Keratinocyte (primary cell): ENCODE measurements around the gene INTS3. TPM values are rescaled to one million over a fixed set of nuclear protein-coding genes. Genes with fewer than 3 reads are reported as not detected.

ENCODE experiments used
- DNase-seq: peaks from one replicate; pipeline ENCODE4 v3.0.0-alpha.2; 2011; ENCODE audit warnings: low read depth, missing footprints, low spot score
- FAIRE-seq: peaks from 2 replicates; lab custom pipeline; 2011; peaks lifted over from hg19 to GRCh38; lab: Jason Lieb, UNC
- H2AFZ ChIP-seq: 2 replicates; pipeline ENCODE4 v1.6.0; 2012; ENCODE audit warnings: low read length, control low read depth, inconsistent platforms; ENCODE audit not compliant: control insufficient read depth
- H3K27ac ChIP-seq: 2 replicates; pipeline ENCODE4 v1.5.1; 2011; ENCODE audit warnings: low read length; ENCODE audit not compliant: control insufficient read depth, insufficient read depth
- H3K27me3 ChIP-seq: 3 replicates; pipeline ENCODE4 v1.6.0; 2011; ENCODE audit warnings: low read length; ENCODE audit not compliant: control insufficient read depth, insufficient read depth; ENCODE audit errors: extremely low read depth
- H3K36me3 ChIP-seq, 2 experiments: 2 replicates in 1 of 2; 3 replicates in 1 of 2; pipeline ENCODE4 v1.5.1; 2011; ENCODE audit warnings: low read length in 2 of 2, mild to moderate bottlenecking in 1 of 2; ENCODE audit not compliant: control insufficient read depth in 2 of 2, insufficient read depth in 2 of 2; ENCODE audit errors: extremely low read depth in 1 of 2
- H3K4me1 ChIP-seq: 3 replicates; pipeline ENCODE4 v1.5.1; 2011; ENCODE audit warnings: low read length; ENCODE audit not compliant: control insufficient read depth, insufficient read depth; ENCODE audit errors: extremely low read depth
- H3K4me2 ChIP-seq: 3 replicates; pipeline ENCODE4 v1.6.0; 2011; ENCODE audit warnings: low read depth, low read length; ENCODE audit not compliant: control insufficient read depth, insufficient read depth; ENCODE audit errors: extremely low read depth
- H3K4me3 ChIP-seq, 3 experiments: fragments of 200-600 bp in 1 of 3; sonication (generic) in 1 of 3; 2 replicates in 2 of 3; 3 replicates in 1 of 3; pipeline ENCODE4 v1.5.1; 2011 to 2016; ENCODE audit warnings: low read length in 3 of 3, mild to moderate bottlenecking in 3 of 3, control low read depth in 2 of 3, inconsistent platforms in 1 of 3, low read depth in 1 of 3, mixed read lengths in 1 of 3, mixed run types in 1 of 3, moderate library complexity in 1 of 3; ENCODE audit not compliant: control insufficient read depth in 2 of 3, insufficient read depth in 2 of 3; ENCODE audit errors: extremely low read depth in 1 of 3
- H3K79me2 ChIP-seq: 2 replicates; pipeline ENCODE4 v1.6.0; 2012; ENCODE audit warnings: low read length; ENCODE audit not compliant: control insufficient read depth, insufficient read depth
- H3K9ac ChIP-seq: 3 replicates; pipeline ENCODE4 v1.6.0; 2011; ENCODE audit warnings: low read length; ENCODE audit not compliant: control insufficient read depth, insufficient read depth; ENCODE audit errors: extremely low read depth
- H3K9me1 ChIP-seq: 3 replicates; pipeline ENCODE4 v1.6.0; 2011; ENCODE audit warnings: low read length; ENCODE audit not compliant: control insufficient read depth, insufficient read depth; ENCODE audit errors: extremely low read depth
- H3K9me3 ChIP-seq: 2 replicates; pipeline ENCODE4 v1.5.1; 2012; ENCODE audit warnings: low read depth, low read length; ENCODE audit not compliant: control insufficient read depth
- H4K20me1 ChIP-seq: 3 replicates; pipeline ENCODE4 v1.6.0; 2011; ENCODE audit warnings: low read length; ENCODE audit not compliant: control insufficient read depth, insufficient read depth; ENCODE audit errors: extremely low read depth
- CTCF ChIP-seq, 3 experiments: IDR thresholded peaks in 1 of 3; conservative IDR thresholded peaks in 1 of 3; optimal IDR thresholded peaks in 1 of 3; 2 replicates in 2 of 3; 3 replicates in 1 of 3; pipeline versions ENCODE3 to v1.5.1; 2011; ENCODE audit warnings: low read length in 3 of 3, mild to moderate bottlenecking in 3 of 3, moderate library complexity in 2 of 3, control low read depth in 1 of 3, inconsistent platforms in 1 of 3; ENCODE audit not compliant: insufficient read depth in 2 of 3; ENCODE audit errors: extremely low read depth in 1 of 3
- EZH2 ChIP-seq: IDR thresholded peaks from one replicate; pipeline ENCODE4 v1.6.1; 2012; ENCODE audit warnings: inconsistent platforms, mild to moderate bottlenecking, low read length, moderate library complexity
- dilution Hi-C: fragments of 300-500 bp; cut with MboI; formaldehyde crosslinking; loops from one replicate; pipeline ENCODE4 v1.7.0; 2020; ENCODE audit warnings: low sequenced_read_pairs; ENCODE audit not compliant: extremely low pct_ligation_motif_present
- polyA plus RNA-seq, 5 experiments: library from polyadenylated mRNA; depleted of rRNA in 3 of 5; stranded (reverse) in 3 of 5; stranded (forward) in 1 of 5; unstranded in 1 of 5; fragments of >200 nt; gene quantifications; 1 replicate in 1 of 5; 2 replicates in 3 of 5; 3 replicates in 1 of 5; pipeline versions ENCODE4 v1.2.1 to v1.2.3, GENCODE V29; 2011 to 2012; ENCODE audit warnings: missing spikeins in 2 of 5, low read depth in 1 of 5, low replicate concordance in 1 of 5

The INTS3 gene
- polyA plus RNA-seq, 1 donor (not counting 4 experiments of a cell fraction or from before 2014, with no cell fraction given), result 24.6 TPM

- no peak overlapping the region for H3K4me3 ChIP-seq
- FAIRE-seq (no peak), DNase-seq (no peak)
- H3K4me2 ChIP-seq, result no peak overlapping the region
- dilution Hi-C loops, result loop anchor here (10.0 kb wide), 1 partner anchor 56 kb away; no protein-coding TSS in a partner anchor
- no peaks in the 10 kb centered on the region for H3K36me3 ChIP-seq
- H3K9me1 ChIP-seq, result no peaks in the 10 kb centered on the region
- no peak overlapping the region for H2AFZ ChIP-seq
- H3K9me3 ChIP-seq, result no peaks in the 10 kb centered on the region
- peaks cover 2% of the 10 kb centered on the region for H3K4me1 ChIP-seq
- no peaks in the 10 kb centered on the region for H3K79me2 ChIP-seq
- TF ChIP-seq CTCF (optimal IDR thresholded peaks at IDR 0.05 in 1 of 3, IDR thresholded peaks at IDR 0.05 in 1 of 3, conservative IDR thresholded peaks at IDR 0.05 in 1 of 3; ENCODE audit: extremely low read depth in 1 of 3, insufficient read depth in 2 of 3, low read length in 3 of 3) (no peak), EZH2 (no peak)
- no peak overlapping the region for H3K27ac ChIP-seq
- H4K20me1 ChIP-seq, result no peaks in the 10 kb centered on the region
- peaks cover 13% of the 10 kb centered on the region for H3K27me3 ChIP-seq
- no peak overlapping the region for H3K9ac ChIP-seq
Measured at GRCh38 chr1:153688736-153689328, 39.0 kb upstream of the INTS3 start.

- Histone ChIP-seq H3K9me3 (no peaks in the 10 kb centered on the region), H2AFZ (no peak overlapping the region), H4K20me1 (no peaks in the 10 kb centered on the region), H3K4me2 (no peak overlapping the region), H3K9me1 (no peaks in the 10 kb centered on the region), H3K79me2 (no peaks in the 10 kb centered on the region), H3K36me3 (no peaks in the 10 kb centered on the region), H3K4me1 (no peaks in the 10 kb centered on the region), H3K4me3 (no peak overlapping the region), H3K9ac (no peak overlapping the region), H3K27me3 (no peaks in the 10 kb centered on the region), H3K27ac (no peak overlapping the region)
- no peak for DNase-seq
- TF ChIP-seq CTCF (optimal IDR thresholded peaks at IDR 0.05 in 1 of 3, IDR thresholded peaks at IDR 0.05 in 1 of 3, conservative IDR thresholded peaks at IDR 0.05 in 1 of 3; ENCODE audit: extremely low read depth in 1 of 3, insufficient read depth in 2 of 3, low read length in 3 of 3) (no peak), EZH2 (no peak)
- dilution Hi-C loops, result no loop called here
- no peak for FAIRE-seq
Measured at GRCh38 chr1:153693466-153693865, 34.4 kb upstream of the INTS3 start.
